Measurements from ENCODE around the gene LRRC3. TPM values are rescaled to one million over a fixed set of nuclear protein-coding genes. Genes with fewer than 3 reads are reported as not detected.

LRRC3 gene
- total RNA-seq, 1 experiment from 2014 or later, result 5.7 TPM

- DNase-seq (ENCODE audit: low spot score) (no peak), ATAC-seq (no peak)
- Mint-ChIP-seq H3K36me3 (no peaks in the 10 kb centered on the region), H3K27ac (no peak overlapping the region), H3K27me3 (ENCODE audit: low read depth) (no peaks in the 10 kb centered on the region), H3K9me3 (no peaks in the 10 kb centered on the region), H3K4me1 (0 out of 2 replicates have a peak, but pooled peaks cover 4% of the 10 kb centered on the region), H3K4me3 (no peak overlapping the region)
- CTCF ChIA-PET, result interaction anchor here (1.0 to 1.9 kb wide), 8 partner anchors 17 to 158 kb away, joined by 3 to 6 read pairs (median 4); no protein-coding TSS in a partner anchor
- TF ChIP-seq JUN (CRISPR knock-in tag; IDR thresholded peaks at IDR 0.05), result no peak
- TF ChIP-seq ZSCAN18 (CRISPR knock-in tag; IDR thresholded peaks at IDR 0.05), result no peak
- TF ChIP-seq ATF3 (CRISPR knock-in tag; conservative IDR thresholded peaks at IDR 0.05), result no peak
- POLR2A ChIA-PET, result no interaction called here
Measured at GRCh38 chr21:44461464-44462001, 6.2 kb downstream of the LRRC3 start.

GRCh38 chr21:44462086-44462833 is 7.0 kb downstream of the LRRC3 start:
- H3K4me1 Mint-ChIP-seq, result 0 out of 2 replicates have a peak, but pooled peaks cover 4% of the 10 kb centered on the region
- ChIA-PET CTCF (interaction anchor here (1.0 to 1.9 kb wide), 7 partner anchors 18 to 111 kb away, joined by 3 to 6 read pairs (median 4); no protein-coding TSS in a partner anchor), POLR2A (no interaction called here)
- no peaks in the 10 kb centered on the region for H3K9me3 Mint-ChIP-seq
- no peak overlapping the region for H3K27ac Mint-ChIP-seq
- H3K4me3 Mint-ChIP-seq, result no peak overlapping the region
- H3K36me3 Mint-ChIP-seq, result no peaks in the 10 kb centered on the region
- TF ChIP-seq TEAD4 (CRISPR knock-in tag; IDR thresholded peaks at IDR 0.05), result no peak
- TF ChIP-seq CTCF (IDR thresholded peaks at IDR 0.05), result no peak
- no peak for TF ChIP-seq CBFB (CRISPR knock-in tag; IDR thresholded peaks at IDR 0.05; ENCODE audit: low read depth)
- TF ChIP-seq ZBTB43 (CRISPR knock-in tag; IDR thresholded peaks at IDR 0.05), result no peak
- TF ChIP-seq MXD4 (CRISPR knock-in tag; IDR thresholded peaks at IDR 0.05; ENCODE audit: borderline replicate concordance), result no peak
- TF ChIP-seq CREM (CRISPR knock-in tag; IDR thresholded peaks at IDR 0.05), result no peak
- TF ChIP-seq ZNF263 (CRISPR knock-in tag; IDR thresholded peaks at IDR 0.05; ENCODE audit: low read depth), result no peak
- TF ChIP-seq ATF6 (CRISPR knock-in tag; IDR thresholded peaks at IDR 0.05), result no peak
- no peak for TF ChIP-seq JUN (CRISPR knock-in tag; IDR thresholded peaks at IDR 0.05)
- no peak for TF ChIP-seq ZNF396 (CRISPR knock-in tag; IDR thresholded peaks at IDR 0.05; ENCODE audit: borderline replicate concordance)
- no peak for TF ChIP-seq NR3C1 (CRISPR knock-in tag; conservative IDR thresholded peaks at IDR 0.05; ENCODE audit: low read depth)
- no peak for TF ChIP-seq ESRRA (CRISPR knock-in tag; IDR thresholded peaks at IDR 0.05; ENCODE audit: borderline replicate concordance)
- TF ChIP-seq IRF2 (CRISPR knock-in tag; IDR thresholded peaks at IDR 0.05; ENCODE audit: borderline replicate concordance, low read depth), result no peak
- TF ChIP-seq IRF1 (CRISPR knock-in tag; IDR thresholded peaks at IDR 0.05), result no peak
- no peak for TF ChIP-seq ZNF121 (CRISPR knock-in tag; IDR thresholded peaks at IDR 0.05)
- TF ChIP-seq ATF3 (CRISPR knock-in tag; conservative IDR thresholded peaks at IDR 0.05), result no peak
- TF ChIP-seq HMGXB4 (CRISPR knock-in tag; IDR thresholded peaks at IDR 0.05), result no peak
- ATAC-seq (no peak), DNase-seq (ENCODE audit: low spot score) (no peak)
- H3K27me3 Mint-ChIP-seq (ENCODE audit: low read depth), result no peaks in the 10 kb centered on the region
